Metanephros (tissue), 1 donor: ENCODE data around the gene KCTD13. TPM values are rescaled to one million over a fixed set of nuclear protein-coding genes. Genes with fewer than 3 reads are reported as not detected.

Experiments
- total RNA-seq: library from RNA; depleted of rRNA; stranded (reverse); fragments of >200 nt; gene quantifications from one replicate; pipeline ENCODE4 v1.2.3, GENCODE V29; 2014

KCTD13 gene
- total RNA-seq: 12.8 TPM

GRCh38 chr16:29925781-29926710 is at the start of gene KCTD13:
TSS of gene KCTD13 (minus strand) at chr16:29926226. CDS start at chr16:29926033, 193 bp downstream.

GRCh38 chr16:29973384-29974246 is 47.6 kb upstream of the KCTD13 start, which contains the start of gene TAOK2:
TSS of gene TAOK2 (plus strand) at chr16:29973868. CDS start at chr16:29977773, 3,905 bp downstream.

GRCh38 chr16:29961479-29962343 is 35.7 kb upstream of the KCTD13 start, which contains the start of gene TMEM219:
TSS of gene TMEM219 (plus strand) at chr16:29962079. CDS start at chr16:29963144, 1,065 bp downstream.

GRCh38 chr16:29900102-29900887 is 25.7 kb downstream of the KCTD13 start, which contains the start of gene ASPHD1:
TSS of gene ASPHD1 (plus strand) at chr16:29900488. CDS start at chr16:29900972, 484 bp downstream.

GRCh38 chr16:29899516-29900101 is 26.4 kb downstream of the KCTD13 start, which contains the start of gene SEZ6L2:
TSS of gene SEZ6L2 (minus strand) at chr16:29899550. CDS start at chr16:29899019, 531 bp downstream.

GRCh38 chr16:29862884-29863668 is 63.0 kb downstream of the KCTD13 start, which contains the start of gene CDIPT:
TSS of gene CDIPT (minus strand) at chr16:29863226. CDS start at chr16:29862857, 369 bp downstream.

Other genes with a start within 250 kb of the KCTD13 start
- 86.2 TPM for gene QPRT, start 247.0 kb downstream of the KCTD13 start, total RNA-seq
- gene C16orf54, start 180.2 kb downstream of the KCTD13 start, total RNA-seq: 1.4 TPM
- not detected for gene ZG16, start 148.0 kb downstream of the KCTD13 start, total RNA-seq
- gene KIF22, start 135.5 kb downstream of the KCTD13 start, total RNA-seq: 52.0 TPM
- 159 TPM for gene MAZ, start 119.7 kb downstream of the KCTD13 start, total RNA-seq
- 14.4 TPM for gene PRRT2, start 114.0 kb downstream of the KCTD13 start, total RNA-seq
- gene PAGR1, start 110.1 kb downstream of the KCTD13 start, total RNA-seq: 30.8 TPM
- gene MVP, start 105.8 kb downstream of the KCTD13 start, total RNA-seq: 38.5 TPM
- 83.4 TPM for gene CDIPT, start 63.0 kb downstream of the KCTD13 start, total RNA-seq
- 17.3 TPM for gene SEZ6L2, start 26.7 kb downstream of the KCTD13 start, total RNA-seq
- gene ASPHD1, start 25.7 kb downstream of the KCTD13 start, total RNA-seq: 1.3 TPM
- 54.5 TPM for gene TMEM219, start 35.9 kb upstream of the KCTD13 start, total RNA-seq
- 47.5 TPM for gene TAOK2, start 47.6 kb upstream of the KCTD13 start, total RNA-seq
- 19.3 TPM for gene HIRIP3, start 69.4 kb upstream of the KCTD13 start, total RNA-seq
- 37.4 TPM for gene INO80E, start 70.0 kb upstream of the KCTD13 start, total RNA-seq
- 1.9 TPM for gene DOC2A, start 84.8 kb upstream of the KCTD13 start, total RNA-seq
- not detected for gene C16orf92, start 97.0 kb upstream of the KCTD13 start, total RNA-seq
- gene TLCD3B, start 105.0 kb upstream of the KCTD13 start, total RNA-seq: 1.5 TPM
- gene ALDOA, start 139.5 kb upstream of the KCTD13 start, total RNA-seq: 850 TPM
- 92.4 TPM for gene PPP4C, start 149.8 kb upstream of the KCTD13 start, total RNA-seq
- 1.1 TPM for gene TBX6, start 165.7 kb upstream of the KCTD13 start, total RNA-seq
- 56.3 TPM for gene YPEL3, start 170.0 kb upstream of the KCTD13 start, total RNA-seq
- 4.7 TPM for gene GDPD3, start 187.3 kb upstream of the KCTD13 start, total RNA-seq
- gene MAPK3, start 197.0 kb upstream of the KCTD13 start, total RNA-seq: 31.2 TPM